Stimulated activated CD4-positive, alpha-beta T cell treated with anti-CD3 and anti-CD28 coated beads, Interleukin-12 subunit alpha, Interleukin-12 subunit beta, amount 100 ng/mL, for 24 hours (primary cell): ENCODE data around the gene LCE1D.

Experiments used
- DNase-seq, 2 experiments: peaks; one replicate each; pipeline ENCODE4 v3.0.0-alpha.2; 2020; ENCODE audit warnings: low read depth in 2 of 2

LCE1D gene

GRCh38 chr1:152796421-152796820 is at the start of gene LCE1D:
Gene LCE1D, plus strand, starts transcription at chr1:152796721. Its CDS starts 1,074 bp downstream, at chr1:152797795.
- no peak for DNase-seq

DNA sequence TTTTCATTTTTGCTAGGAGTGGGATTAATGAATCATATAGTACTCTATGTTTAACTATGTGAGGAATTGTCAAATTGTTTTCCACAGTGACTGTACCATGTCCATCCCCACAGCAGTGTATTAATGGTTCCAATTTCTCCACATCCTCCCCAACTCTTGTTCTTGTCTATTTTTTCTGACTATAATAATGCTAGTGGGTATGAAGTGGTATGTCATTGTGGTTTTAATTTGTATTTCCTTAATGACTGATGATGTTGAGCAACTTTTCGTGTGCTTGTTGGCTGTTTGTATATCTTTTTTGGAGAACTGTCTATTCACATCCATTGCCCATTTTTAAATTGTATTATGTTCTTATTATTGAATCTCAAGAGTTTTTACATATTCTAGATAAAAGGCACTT is 48.7 kb upstream of the LCE1D start:
- DNase-seq, result no peak

- no peak for DNase-seq
These were observed 44.3 kb upstream of the LCE1D start for GRCh38 chr1:152752225-152752624.

GRCh38 chr1:152753586-152753985 is 42.9 kb upstream of the LCE1D start:
- DNase-seq, result no peak

- no peak for DNase-seq
These were observed 39.6 kb upstream of the LCE1D start for GRCh38 chr1:152756872-152757271.

- DNase-seq, result no peak
These were observed 38.8 kb upstream of the LCE1D start, which contains the start of gene KPRP for GRCh38 chr1:152757747-152758146. Gene KPRP, plus strand, starts transcription at chr1:152758025. Its CDS starts 1,564 bp downstream, at chr1:152759589.

DNA sequence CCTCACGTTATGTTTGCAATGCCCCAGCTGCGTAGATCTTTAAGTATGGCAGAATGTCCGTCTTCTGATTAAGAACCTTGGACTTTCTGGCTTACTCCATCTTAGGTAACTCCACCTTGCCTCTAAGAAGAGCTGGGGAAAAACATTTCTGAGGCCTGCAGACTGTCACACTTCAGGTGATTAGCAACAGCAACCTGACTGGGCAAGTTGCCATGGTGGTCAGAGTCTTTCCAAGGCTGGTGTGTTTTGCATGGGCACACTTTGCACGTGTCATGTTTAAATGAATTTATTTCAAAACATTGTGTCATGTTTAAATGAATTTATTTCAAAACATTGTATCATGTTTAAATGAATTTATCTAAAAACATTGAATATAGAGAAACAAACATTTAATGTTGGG is 37.9 kb upstream of the LCE1D start:
- DNase-seq, result no peak

- DNase-seq, result no peak
These were observed 36.9 kb upstream of the LCE1D start for GRCh38 chr1:152759453-152760173.

GRCh38 chr1:152760551-152761190 is 35.9 kb upstream of the LCE1D start:
- DNase-seq, result no peak

GRCh38 chr1:152761609-152762213 is 34.8 kb upstream of the LCE1D start:
- no peak for DNase-seq

- no peak for DNase-seq
These were observed 27.5 kb upstream of the LCE1D start for GRCh38 chr1:152768847-152769533.

DNA sequence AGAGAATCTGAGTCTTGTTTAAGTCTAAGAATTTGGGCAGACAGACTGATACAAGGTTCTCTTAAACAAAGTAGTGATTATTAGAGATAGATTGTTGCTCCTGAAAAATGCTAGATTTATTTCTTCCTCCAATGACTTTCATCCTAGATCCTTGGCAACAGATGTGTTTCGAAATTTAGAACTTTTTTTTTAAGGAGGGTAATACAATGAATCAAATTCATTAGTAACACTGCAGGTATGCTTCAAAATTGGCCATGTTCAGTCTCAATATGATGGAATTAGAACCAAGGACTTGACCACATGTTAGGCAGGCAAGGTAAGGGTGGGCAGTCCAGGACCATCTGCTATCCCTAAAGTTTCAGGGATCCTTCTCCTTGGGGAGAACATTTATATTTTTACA is 26.1 kb upstream of the LCE1D start:
- DNase-seq, result no peak

DNA sequence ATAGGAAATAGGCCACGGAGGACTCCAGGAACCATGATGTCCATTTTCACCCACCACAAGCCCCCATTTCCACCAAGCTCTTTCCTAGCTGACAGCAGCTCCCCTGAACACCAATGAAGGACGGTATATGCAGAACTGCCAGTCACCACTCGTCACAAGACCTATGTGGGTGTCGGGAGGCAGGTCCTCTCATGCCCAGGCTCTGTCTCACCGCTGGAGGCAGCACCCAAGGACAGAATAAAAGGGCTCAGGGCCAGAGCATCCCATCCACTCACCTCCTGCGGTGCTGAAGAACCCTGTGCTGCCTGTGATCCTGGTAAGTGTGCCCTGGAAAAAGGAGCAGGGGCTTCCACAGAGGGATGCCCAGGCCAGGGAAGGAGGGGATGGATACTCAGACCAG is 21.6 kb upstream of the LCE1D start, which contains the start of gene LCE1F:
Gene LCE1F, plus strand, starts transcription at position 266 of the 400 bp plus-strand sequence. CDS start 1,232 bp downstream, outside the sequence.
- DNase-seq, result no peak

DNA sequence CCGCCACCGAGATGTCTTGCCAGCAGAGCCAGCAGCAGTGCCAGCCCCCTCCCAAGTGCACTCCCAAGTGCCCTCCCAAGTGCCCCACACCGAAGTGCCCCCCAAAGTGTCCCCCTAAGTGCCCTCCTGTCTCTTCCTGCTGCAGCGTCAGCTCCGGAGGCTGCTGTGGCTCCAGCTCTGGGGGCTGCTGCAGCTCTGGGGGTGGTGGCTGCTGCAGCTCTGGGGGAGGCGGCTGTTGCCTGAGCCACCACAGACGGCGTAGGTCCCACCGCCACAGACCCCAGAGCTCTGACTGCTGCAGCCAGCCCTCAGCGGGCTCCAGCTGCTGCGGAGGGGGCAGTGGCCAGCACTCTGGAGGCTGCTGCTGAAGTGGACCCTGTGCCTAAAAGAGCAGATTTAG is 20.2 kb upstream of the LCE1D start:
- DNase-seq, result no peak

- no peak for DNase-seq
These were observed 18.9 kb upstream of the LCE1D start for GRCh38 chr1:152777510-152778137.

DNA sequence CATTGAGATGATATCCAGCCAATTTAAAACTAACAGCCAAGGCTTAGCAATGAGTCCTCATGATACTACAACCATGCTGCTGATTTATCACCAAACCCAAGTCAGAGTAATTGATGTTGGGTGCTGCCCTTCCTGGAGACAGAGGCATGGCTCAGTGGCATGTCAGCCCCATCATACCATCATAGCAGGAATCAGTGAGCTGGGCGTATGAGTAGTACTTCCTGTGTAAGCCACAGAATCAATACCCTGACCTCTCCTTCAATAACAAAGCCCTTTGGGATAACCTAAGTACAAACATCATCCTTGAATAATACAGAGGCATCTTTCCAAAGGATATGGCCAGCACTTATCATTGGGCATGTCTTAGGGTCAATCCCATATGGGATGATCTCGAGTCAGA is 13.4 kb upstream of the LCE1D start:
- DNase-seq, result no peak

GRCh38 chr1:152786077-152786476 is 10.4 kb upstream of the LCE1D start, which contains the start of gene LCE1E:
Gene LCE1E, plus strand, starts transcription at chr1:152786257. Its CDS starts 1,043 bp downstream, at chr1:152787300.
- no peak for DNase-seq

DNA sequence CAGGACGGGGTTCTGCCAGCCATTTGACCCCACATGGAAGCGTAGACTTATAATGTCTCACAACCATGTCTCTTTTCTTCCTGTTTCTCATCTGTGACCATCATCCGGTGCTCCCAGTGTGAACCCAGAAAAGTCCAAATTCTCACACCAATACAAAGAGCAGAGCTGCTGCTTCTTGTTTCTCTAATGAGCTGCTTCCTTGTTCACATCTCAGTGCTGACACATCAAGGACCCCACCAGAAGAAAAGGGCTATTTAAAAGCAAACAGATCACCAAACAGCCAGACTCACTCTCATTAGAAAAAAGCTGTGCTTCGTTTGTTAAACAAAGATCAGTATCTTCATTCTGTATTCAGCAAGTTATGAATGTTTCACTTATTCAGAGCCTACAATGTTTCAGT is 835 bp upstream of the LCE1D start:
- no peak for DNase-seq

DNA sequence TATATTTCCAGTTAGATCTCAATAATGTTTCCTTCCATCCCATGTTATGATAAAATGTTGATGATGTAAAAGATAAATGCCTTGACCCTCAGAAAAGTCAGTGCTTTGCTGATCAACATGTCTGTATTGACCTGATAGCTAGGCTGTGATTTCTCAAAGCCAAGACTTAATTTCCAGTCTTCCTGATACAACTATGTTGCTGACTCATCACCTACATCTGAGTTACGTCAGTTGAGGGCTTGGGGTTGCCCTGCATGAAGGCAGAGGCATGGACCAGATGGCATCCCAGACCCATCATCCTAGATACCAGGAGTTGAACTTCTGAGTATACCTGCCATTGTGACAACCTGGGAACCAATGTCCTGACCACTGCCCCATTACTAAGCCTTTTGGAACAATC is 4.8 kb downstream of the LCE1D start:
- no peak for DNase-seq

DNA sequence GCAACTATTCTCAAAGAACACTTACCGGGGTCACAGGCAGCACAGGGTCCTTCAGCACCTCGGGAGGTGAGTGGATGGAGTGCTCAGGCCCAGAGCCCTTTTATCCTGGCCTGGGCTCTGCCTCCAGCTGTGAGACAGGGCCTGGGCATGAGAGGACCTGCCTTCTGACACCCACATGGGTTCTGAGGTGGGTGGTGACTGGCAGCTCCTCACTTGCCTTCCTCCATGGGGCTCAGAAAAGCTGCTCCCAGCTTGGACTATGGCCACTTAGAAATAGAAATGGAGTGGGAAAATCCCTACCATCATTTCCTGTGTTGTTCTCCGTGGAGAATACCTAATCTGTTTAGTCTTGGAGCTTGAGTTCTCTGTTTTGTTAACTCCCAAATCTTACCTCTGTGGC is 10.1 kb downstream of the LCE1D start, which contains the start of gene LCE1C:
Gene LCE1C, minus strand, starts transcription at position 76 of the 400 bp plus-strand sequence. CDS start 1,173 bp downstream, outside the sequence.
- no peak for DNase-seq

GRCh38 chr1:152811050-152811449 is 14.5 kb downstream of the LCE1D start:
- DNase-seq, result no peak

GRCh38 chr1:152811671-152812070 is 15.2 kb downstream of the LCE1D start, which contains the start of gene LCE1B:
Gene LCE1B, plus strand, starts transcription at chr1:152811971. Its CDS starts 476 bp downstream, at chr1:152812447.
- DNase-seq, result no peak
